Measurements from ENCODE around the gene ARMC3.

GRCh38 chr10:22958338-22958737, 30.5 kb downstream of the ARMC3 start:
- TF ChIP-seq, protein P1, sequence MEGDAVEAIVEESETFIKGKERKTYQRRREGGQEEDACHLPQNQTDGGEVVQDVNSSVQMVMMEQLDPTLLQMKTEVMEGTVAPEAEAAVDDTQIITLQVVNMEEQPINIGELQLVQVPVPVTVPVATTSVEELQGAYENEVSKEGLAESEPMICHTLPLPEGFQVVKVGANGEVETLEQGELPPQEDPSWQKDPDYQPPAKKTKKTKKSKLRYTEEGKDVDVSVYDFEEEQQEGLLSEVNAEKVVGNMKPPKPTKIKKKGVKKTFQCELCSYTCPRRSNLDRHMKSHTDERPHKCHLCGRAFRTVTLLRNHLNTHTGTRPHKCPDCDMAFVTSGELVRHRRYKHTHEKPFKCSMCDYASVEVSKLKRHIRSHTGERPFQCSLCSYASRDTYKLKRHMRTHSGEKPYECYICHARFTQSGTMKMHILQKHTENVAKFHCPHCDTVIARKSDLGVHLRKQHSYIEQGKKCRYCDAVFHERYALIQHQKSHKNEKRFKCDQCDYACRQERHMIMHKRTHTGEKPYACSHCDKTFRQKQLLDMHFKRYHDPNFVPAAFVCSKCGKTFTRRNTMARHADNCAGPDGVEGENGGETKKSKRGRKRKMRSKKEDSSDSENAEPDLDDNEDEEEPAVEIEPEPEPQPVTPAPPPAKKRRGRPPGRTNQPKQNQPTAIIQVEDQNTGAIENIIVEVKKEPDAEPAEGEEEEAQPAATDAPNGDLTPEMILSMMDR (IDR thresholded peaks at IDR 0.05), result no peak
- TF ChIP-seq POLR2A (IDR thresholded peaks at IDR 0.05) (no peak), EP300 (IDR thresholded peaks at IDR 0.05) (no peak)

Data from ovary (tissue), 3 donors.